Measurements from ENCODE around the gene POU2AF1.

GRCh38 chr11:111353776-111354600 lies 25.1 kb downstream of the POU2AF1 start:
- TF ChIP-seq, protein P1, sequence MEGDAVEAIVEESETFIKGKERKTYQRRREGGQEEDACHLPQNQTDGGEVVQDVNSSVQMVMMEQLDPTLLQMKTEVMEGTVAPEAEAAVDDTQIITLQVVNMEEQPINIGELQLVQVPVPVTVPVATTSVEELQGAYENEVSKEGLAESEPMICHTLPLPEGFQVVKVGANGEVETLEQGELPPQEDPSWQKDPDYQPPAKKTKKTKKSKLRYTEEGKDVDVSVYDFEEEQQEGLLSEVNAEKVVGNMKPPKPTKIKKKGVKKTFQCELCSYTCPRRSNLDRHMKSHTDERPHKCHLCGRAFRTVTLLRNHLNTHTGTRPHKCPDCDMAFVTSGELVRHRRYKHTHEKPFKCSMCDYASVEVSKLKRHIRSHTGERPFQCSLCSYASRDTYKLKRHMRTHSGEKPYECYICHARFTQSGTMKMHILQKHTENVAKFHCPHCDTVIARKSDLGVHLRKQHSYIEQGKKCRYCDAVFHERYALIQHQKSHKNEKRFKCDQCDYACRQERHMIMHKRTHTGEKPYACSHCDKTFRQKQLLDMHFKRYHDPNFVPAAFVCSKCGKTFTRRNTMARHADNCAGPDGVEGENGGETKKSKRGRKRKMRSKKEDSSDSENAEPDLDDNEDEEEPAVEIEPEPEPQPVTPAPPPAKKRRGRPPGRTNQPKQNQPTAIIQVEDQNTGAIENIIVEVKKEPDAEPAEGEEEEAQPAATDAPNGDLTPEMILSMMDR (IDR thresholded peaks at IDR 0.05), result no peak
- TF ChIP-seq ATF3 (CRISPR knock-in tag; conservative IDR thresholded peaks at IDR 0.05), result no peak
